Mesenchymal stem cell (in vitro differentiated cells and primary cell): ENCODE results near the gene MZF1. TPM values are rescaled to one million over a fixed set of nuclear protein-coding genes. Genes with fewer than 3 reads are reported as not detected.

Source experiments
- small RNA-seq: library from polyadenylated mRNA; stranded (forward); fragments of <200 nt; extraction: miRNeasy Mini kit (QIAGEN cat#:217004); gene quantifications from one replicate; pipeline ENCODE3, GENCODE V24; 2013; ENCODE audit warnings: low read depth

MZF1 gene

Small RNA genes lying within 50 kb of the gene (small RNA-seq; reads per million reads assigned to genes)
- 2.0 reads per million for gene MIR6807
- not detected for gene RN7SL525P
